Adrenal gland (tissue), 12 donors: ENCODE data around the gene TRPV4. TPM values are rescaled to one million over a fixed set of nuclear protein-coding genes. Genes with fewer than 3 reads are reported as not detected.

ENCODE experiments used
- DNase-seq, 7 donors: peaks; one replicate each; pipeline ENCODE4 v3.0.0-alpha.2; 2019 to 2020
- H3K27ac ChIP-seq, 5 donors: fragments of 200-600 bp; sonication (generic) in 4 of 5; 1 replicate in 3 of 5; 2 replicates in 2 of 5; pipeline versions ENCODE4 v1.5.1 to v1.8.0; 2016 to 2020; ENCODE audit warnings: mild to moderate bottlenecking in 1 of 5
- H3K27me3 ChIP-seq: fragments of 200-600 bp; 2 replicates; pipeline ENCODE4 v1.8.0; 2021
- H3K36me3 ChIP-seq, 2 donors: fragments of 200-600 bp; replicated peaks in 1 of 2; 1 replicate in 1 of 2; 2 replicates in 1 of 2; pipeline versions ENCODE4 v1.5.1 to v1.8.0; 2018 to 2022
- H3K4me1 ChIP-seq, 2 donors: fragments of 200-600 bp; replicated peaks in 1 of 2; 1 replicate in 1 of 2; 2 replicates in 1 of 2; pipeline versions ENCODE4 v1.5.1 to v1.8.0; 2018 to 2021
- H3K4me3 ChIP-seq, 4 donors: fragments of 200-600 bp; sonication (generic) in 3 of 4; one replicate each; pipeline ENCODE4 v1.5.1; 2016 to 2018
- H3K9me3 ChIP-seq, 3 donors: fragments of 200-600 bp; sonication (generic) in 1 of 3; replicated peaks in 1 of 3; 1 replicate in 2 of 3; 2 replicates in 1 of 3; pipeline versions ENCODE4 v1.5.1 to v1.8.0; 2016 to 2021
- CTCF ChIP-seq, 6 experiments: fragments of 450-650 bp in 4 of 6; fragments of 200-600 bp in 2 of 6; sonication (generic) in 1 of 6; IDR thresholded peaks; 1 replicate in 5 of 6; 2 replicates in 1 of 6; pipeline versions ENCODE4 v1.5.1 to v1.8.0; 2016 to 2021; ENCODE audit warnings: antibody characterized with exemption in 6 of 6, mild to moderate bottlenecking in 2 of 6, moderate library complexity in 1 of 6
- POLR2A ChIP-seq, 2 donors: fragments of 450-650 bp; IDR thresholded peaks; one replicate each; pipeline ENCODE4 v1.6.1; 2017; ENCODE audit warnings: antibody characterized with exemption in 2 of 2, mild to moderate bottlenecking in 2 of 2, moderate library complexity in 1 of 2
- WGBS, 4 donors: extraction: QIAGEN DNeasy Blood & Tissue Kit in 2 of 4; methylation state at CpG; one replicate each; pipeline versions ENCODE4 v1.1.5 to v1.1.7; 2013 to 2017; 5-methylcytosine and 5-hydroxymethylcytosine counted together
- intact Hi-C, 2 donors: fragments of 100-400 bp; cut with DNase I; formaldehyde crosslinking; loops; one replicate each; pipeline versions ENCODE4 v1.14.1 to v1.15.0; 2022 to 2023
- polyA plus RNA-seq, 3 donors: library from polyadenylated mRNA; stranded (reverse); fragments of 200-250 nt in 2 of 3; fragments of 350-450 nt in 1 of 3; fragmentation: Illumina TruSeq in 1 of 3; extraction: RNeasy Lipid Tissue Mini Kit (QIAGEN cat#74804) in 1 of 3; gene quantifications; one replicate each; pipeline ENCODE4 v1.2.3, GENCODE V29; 2013 to 2014
- total RNA-seq, 9 donors: library from RNA; depleted of rRNA in 4 of 9; stranded (reverse); fragments of >200 nt in 4 of 9; fragments of 120-200 nt in 1 of 9; fragmentation: NEBNext Ultra II Directional in 1 of 9; extraction: Animal tissue kit (Norgen Biotek cat#: 25700) in 1 of 9; gene quantifications; one replicate each; pipeline versions ENCODE4 v1.1.0 to v1.2.4, GENCODE V29; 2013 to 2023
- donor health status: healthy with polysubstance abuse.
- donor health status: Bipolar disorder and iron deficiency.
- donor health status: DM: yes; HTN: yes; CAD: no.
- donor health status: DM: no; HTN: no; CAD: no.
- donor health status: DM: no; HTN: no; CAD: no.
- donor health status: DM: yes; HTN: yes; CAD: no.

TRPV4 gene
- total and polyA plus RNA-seq, 12 donors: 0.30 to 5.9 (median 1.4) TPM

GRCh38 chr12:109762673-109763191 lies 70.5 kb downstream of the TRPV4 start:
- WGBS, 4 donors: 68 to 100% (median 92%) methylated on average over 1 to 2 of the region's 2 CpGs
- peaks cover 0 to 5% (median 0%) of the 10 kb centered on the region in 3 donors for H3K9me3 ChIP-seq
- H3K27ac ChIP-seq: peak overlapping the region in 3 of 5 donors; percentile 2 to 75 (median 65)
- no peaks in the 10 kb centered on the region for H3K27me3 ChIP-seq
- intact Hi-C loops: no loop called here
- peaks cover 26 to 31% of the 10 kb centered on the region in 2 donors for H3K4me1 ChIP-seq
- H3K36me3 ChIP-seq: no peaks in the 10 kb centered on the region
- peak in 3 of 7 donors; percentile 18 to 41 (median 21) for DNase-seq
- H3K4me3 ChIP-seq: no peak overlapping the region
- TF ChIP-seq CTCF (IDR thresholded peaks at IDR 0.05) (no peak), POLR2A (IDR thresholded peaks at IDR 0.05) (no peak)

GRCh38 chr12:109762071-109762672 lies 71.0 kb downstream of the TRPV4 start:
- peaks cover 0 to 5% (median 0%) of the 10 kb centered on the region in 3 donors for H3K9me3 ChIP-seq
- no peaks in the 10 kb centered on the region for H3K36me3 ChIP-seq
- peak in 6 of 7 donors; percentile 6 to 53 (median 16) for DNase-seq
- H3K27me3 ChIP-seq: no peaks in the 10 kb centered on the region
- intact Hi-C loops: no loop called here
- H3K4me1 ChIP-seq: peaks cover 26 to 31% of the 10 kb centered on the region in 2 donors
- WGBS, 4 donors: 84 to 95% (median 92%) methylated on average over 10 to 12 of the region's 12 CpGs
- no peak for TF ChIP-seq POLR2A (IDR thresholded peaks at IDR 0.05)
- TF ChIP-seq CTCF (IDR thresholded peaks at IDR 0.05): no peak
- no peak overlapping the region for H3K4me3 ChIP-seq
- H3K27ac ChIP-seq: peak overlapping the region in 2 of 5 donors; percentile 67 to 81

GRCh38 chr12:109760930-109761921 lies 72.0 kb downstream of the TRPV4 start:
- peaks cover 0 to 10% (median 0%) of the 10 kb centered on the region in 3 donors for H3K9me3 ChIP-seq
- WGBS, 4 donors: 60 to 67% (median 64%) methylated on average over 12 to 16 of the region's 16 CpGs
- peak overlapping the region in 3 of 5 donors; percentile 52 to 81 (median 67) for H3K27ac ChIP-seq
- H3K4me1 ChIP-seq: peaks cover 26 to 31% of the 10 kb centered on the region in 2 donors
- intact Hi-C loops: no loop called here
- H3K4me3 ChIP-seq: no peak overlapping the region
- H3K36me3 ChIP-seq: no peaks in the 10 kb centered on the region
- TF ChIP-seq CTCF (IDR thresholded peaks at IDR 0.05) (no peak), POLR2A (IDR thresholded peaks at IDR 0.05) (no peak)
- no peaks in the 10 kb centered on the region for H3K27me3 ChIP-seq
- DNase-seq: peak in 6 of 7 donors; percentile 16 to 50 (median 24)
